DND-41 (cell line): ENCODE measurements around the gene VAV3.

Source experiments
- ATAC-seq: fragments of 200-7000 bp; cut with Tn5 transposase; 3 replicates; pipeline ENCODE4 v1.9.1; 2021; ENCODE audit warnings: low read depth; ENCODE audit not compliant: insufficient read depth
- DNase-seq: peaks from one replicate; pipeline ENCODE4 v3.0.0-alpha.2; 2020
- H2AFZ ChIP-seq: 2 replicates; pipeline ENCODE4 v1.6.0; 2012; ENCODE audit warnings: low read depth, low read length
- H3K27ac ChIP-seq: 2 replicates; pipeline ENCODE4 v1.5.1; 2012; ENCODE audit warnings: low read length, inconsistent platforms
- H3K27me3 ChIP-seq: fragments of 200-600 bp; sonication (generic); 2 replicates; pipeline ENCODE4 v1.6.0; 2012; ENCODE audit warnings: low read length, mild to moderate bottlenecking, inconsistent platforms; ENCODE audit not compliant: insufficient read depth, poor library complexity
- H3K36me3 ChIP-seq: 2 replicates; pipeline ENCODE4 v1.5.1; 2012; ENCODE audit warnings: low read length, inconsistent platforms; ENCODE audit not compliant: insufficient read depth
- H3K4me1 ChIP-seq: 2 replicates; pipeline ENCODE4 v1.5.1; 2012; ENCODE audit warnings: mild to moderate bottlenecking, low read length; ENCODE audit not compliant: insufficient read depth
- H3K4me2 ChIP-seq: 2 replicates; pipeline ENCODE4 v1.6.0; 2012; ENCODE audit warnings: mild to moderate bottlenecking, moderate library complexity, low read length, inconsistent platforms; ENCODE audit not compliant: insufficient read depth
- H3K4me3 ChIP-seq, 2 experiments: fragments of 200-600 bp in 1 of 2; shearing (Covaris generic) in 1 of 2; 2 replicates each; pipeline ENCODE4 v1.5.1; 2012 to 2016; ENCODE audit warnings: inconsistent platforms in 2 of 2, low read length in 2 of 2, mild to moderate bottlenecking in 2 of 2, low read depth in 1 of 2, moderate library complexity in 1 of 2
- H3K79me2 ChIP-seq: 2 replicates; pipeline ENCODE4 v1.6.0; 2012; ENCODE audit warnings: low read length, inconsistent platforms; ENCODE audit not compliant: insufficient read depth
- H3K9ac ChIP-seq: 2 replicates; pipeline ENCODE4 v1.6.0; 2012; ENCODE audit warnings: low read depth, mild to moderate bottlenecking, inconsistent platforms, low read length, moderate library complexity
- H3K9me3 ChIP-seq: 2 replicates; pipeline ENCODE4 v1.5.1; 2012; ENCODE audit warnings: low read length, moderate library complexity, mild to moderate bottlenecking, inconsistent platforms; ENCODE audit not compliant: insufficient read depth, severe bottlenecking
- H4K20me1 ChIP-seq: 2 replicates; pipeline ENCODE4 v1.6.0; 2012; ENCODE audit warnings: low read length; ENCODE audit not compliant: insufficient read depth
- CTCF ChIP-seq: IDR thresholded peaks from 2 replicates; pipeline ENCODE4 v1.5.1; 2012; ENCODE audit warnings: borderline replicate concordance, low read length, moderate library complexity, mild to moderate bottlenecking; ENCODE audit not compliant: poor library complexity, severe bottlenecking; ENCODE audit errors: extremely low read depth
- EZH2 ChIP-seq: IDR thresholded peaks from 3 replicates; pipeline ENCODE4 v1.6.1; 2012; ENCODE audit warnings: borderline replicate concordance, low read depth, mild to moderate bottlenecking, moderate library complexity, low read length, inconsistent platforms; ENCODE audit not compliant: severe bottlenecking

VAV3 gene

GRCh38 chr1:107966550-107966949 lies 1.6 kb upstream of the VAV3 start:
- ATAC-seq: no peak
- peaks cover 33% of the 10 kb centered on the region for H3K79me2 ChIP-seq
- H3K4me1 ChIP-seq: peaks cover 26% of the 10 kb centered on the region
- no peaks in the 10 kb centered on the region for H3K27me3 ChIP-seq
- TF ChIP-seq EZH2: no peak
- TF ChIP-seq CTCF: no peak
- no peaks in the 10 kb centered on the region for H4K20me1 ChIP-seq
- no peak overlapping the region for H3K4me3 ChIP-seq
- no peak overlapping the region for H3K9ac ChIP-seq
- no peak overlapping the region for H3K27ac ChIP-seq
- no peak overlapping the region for H2AFZ ChIP-seq
- no peaks in the 10 kb centered on the region for H3K9me3 ChIP-seq
- DNase-seq: no peak
- no peak overlapping the region for H3K4me2 ChIP-seq
- H3K36me3 ChIP-seq: no peaks in the 10 kb centered on the region; the same call in 1 of the 2 replicates

DNA sequence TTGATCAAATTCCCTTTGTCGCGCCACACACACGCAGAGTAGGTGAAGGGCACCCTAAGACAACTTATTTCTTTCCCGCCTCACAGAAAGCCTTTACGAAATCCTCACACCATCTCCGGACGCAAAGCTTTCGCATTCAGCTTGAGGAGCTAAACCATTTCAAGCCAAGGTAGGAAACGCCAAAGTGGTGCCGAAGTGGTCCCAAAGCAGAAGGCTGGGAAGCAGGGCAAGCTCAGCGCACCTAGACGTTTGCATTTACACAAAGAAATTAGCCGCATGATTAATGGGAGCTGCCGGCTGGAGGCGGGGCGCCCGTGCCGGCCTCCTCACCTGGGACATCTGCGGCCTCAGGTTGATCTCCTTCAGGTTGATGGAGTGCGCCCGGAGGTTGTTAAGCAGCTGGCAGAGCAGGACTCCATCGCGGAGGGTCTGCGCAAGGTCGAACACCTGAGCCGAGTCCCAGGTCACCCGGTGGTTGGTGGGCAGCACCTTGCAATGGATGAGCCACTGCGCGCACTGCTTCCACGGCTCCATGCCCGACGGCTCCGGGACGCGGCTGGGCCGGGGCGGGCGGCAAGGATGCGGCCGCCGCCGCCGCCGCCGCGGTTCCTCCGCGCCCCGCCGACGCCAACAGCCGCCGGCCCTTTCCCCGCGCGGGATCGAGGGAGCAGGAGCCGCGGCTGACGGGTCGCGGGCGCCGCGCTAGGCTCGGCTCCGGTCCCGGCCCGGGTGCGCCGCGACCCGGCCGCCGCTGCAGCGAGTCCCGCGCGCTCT lies 457 bp downstream of the VAV3 start:
- peak; percentile 52 for DNase-seq
- no peaks in the 10 kb centered on the region for H3K9me3 ChIP-seq
- H3K27me3 ChIP-seq: no peaks in the 10 kb centered on the region
- peak overlapping the region; percentile 77 for H2AFZ ChIP-seq
- H3K36me3 ChIP-seq: no peaks in the 10 kb centered on the region; the same call in 1 of the 2 replicates
- H3K27ac ChIP-seq: peak overlapping the region; percentile 77
- peak overlapping the region; percentile 86 for H3K4me2 ChIP-seq
- H3K4me1 ChIP-seq: peaks cover 44% of the 10 kb centered on the region
- H4K20me1 ChIP-seq: no peaks in the 10 kb centered on the region
- peak overlapping the region; percentile 71 for H3K9ac ChIP-seq
- peak; percentile 8 for ATAC-seq
- no peak for TF ChIP-seq CTCF
- peak overlapping the region; percentile 57 to 81; a peak in 3 of 4 replicates for H3K4me3 ChIP-seq
- peaks cover 53% of the 10 kb centered on the region for H3K79me2 ChIP-seq

DNA sequence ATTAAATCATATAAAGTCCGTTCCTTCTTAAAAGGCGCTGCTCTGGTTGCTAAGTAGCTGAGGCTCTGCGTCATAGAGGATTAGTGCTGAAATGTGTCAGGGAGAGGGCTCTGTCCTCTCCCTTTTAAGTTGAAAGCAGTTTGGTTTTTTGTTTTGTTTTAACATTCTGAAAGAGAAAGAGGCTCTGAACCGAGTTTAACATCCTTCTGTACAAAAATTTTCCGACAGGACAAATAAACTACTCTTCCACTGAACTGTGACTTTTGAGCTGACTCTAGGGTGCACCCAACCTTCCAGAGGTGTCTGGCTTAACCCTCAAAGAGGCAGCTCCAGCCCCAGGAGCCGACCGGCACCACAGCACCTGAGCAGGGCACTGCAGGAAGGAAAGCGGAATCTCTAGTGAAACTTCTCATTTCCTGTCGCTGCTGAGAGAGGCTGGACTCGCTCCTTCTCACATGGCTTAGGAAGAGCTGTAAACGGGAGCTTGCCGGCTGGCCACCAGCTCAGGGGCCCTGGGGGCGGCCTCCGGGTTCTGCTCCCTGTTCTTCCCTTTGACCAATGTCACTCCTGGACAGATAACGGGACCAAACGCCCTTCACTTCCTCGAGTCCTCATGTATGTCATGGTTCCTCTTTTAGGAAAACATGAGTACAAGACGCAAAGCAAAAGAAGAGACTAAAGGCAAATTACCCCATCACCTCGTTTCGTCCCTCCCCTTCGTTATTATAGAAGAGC lies 1.2 kb downstream of the VAV3 start:
- no peaks in the 10 kb centered on the region; the same call in 1 of the 2 replicates for H3K36me3 ChIP-seq
- no peaks in the 10 kb centered on the region for H3K27me3 ChIP-seq
- H2AFZ ChIP-seq: peak overlapping the region; percentile 77
- no peaks in the 10 kb centered on the region for H4K20me1 ChIP-seq
- peak; percentile 76 for DNase-seq
- peak overlapping the region; percentile 57 to 81 for H3K4me3 ChIP-seq
- peak overlapping the region; percentile 86 for H3K4me2 ChIP-seq
- peaks cover 48% of the 10 kb centered on the region for H3K4me1 ChIP-seq
- peaks cover 61% of the 10 kb centered on the region for H3K79me2 ChIP-seq
- H3K9ac ChIP-seq: peak overlapping the region; percentile 71
- peak; percentile 62 for ATAC-seq
- peak overlapping the region; percentile 77 for H3K27ac ChIP-seq
- TF ChIP-seq EZH2 (no peak), CTCF (no peak)
- no peaks in the 10 kb centered on the region for H3K9me3 ChIP-seq
